ENCODE measurements around the gene WNT9A.

DNA sequence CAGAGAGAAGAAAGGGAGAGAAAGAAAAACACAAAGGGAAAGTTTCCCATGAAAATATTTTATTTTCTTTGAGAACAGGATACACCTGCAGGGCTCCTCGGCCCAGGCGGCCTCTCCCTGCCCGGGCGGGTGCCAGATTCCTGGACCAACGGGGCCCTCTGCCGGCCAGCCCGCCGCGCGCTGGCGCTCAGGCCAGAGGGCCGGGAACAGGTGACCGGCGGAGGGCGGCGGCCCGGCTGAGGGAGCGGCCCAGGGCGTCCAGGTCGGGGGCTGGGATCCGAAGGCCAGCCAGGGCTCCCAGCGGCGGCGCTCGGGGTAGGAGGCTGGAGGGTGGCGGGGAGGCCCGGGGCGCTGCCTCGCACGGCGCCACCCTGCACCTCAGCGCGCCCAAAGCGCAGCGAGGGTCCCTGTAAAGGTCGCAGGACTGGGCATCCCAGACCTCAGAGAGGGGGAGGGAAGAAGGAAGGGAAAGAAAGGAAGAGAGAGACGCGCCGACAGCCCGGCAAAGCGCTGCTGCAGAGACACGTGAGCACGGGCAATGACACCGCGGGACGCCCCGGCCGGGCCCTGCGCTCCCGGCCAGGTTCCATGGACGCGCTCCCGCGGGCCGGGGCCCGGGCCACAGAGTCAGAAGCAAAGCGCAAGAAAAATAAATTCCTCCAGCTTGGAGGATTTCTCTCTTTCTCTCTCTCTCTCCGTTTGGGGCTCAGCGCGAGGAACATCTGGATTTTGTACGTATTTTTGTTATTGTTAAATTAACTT, 927 bp downstream of the WNT9A start:
- TF ChIP-seq, protein P1, sequence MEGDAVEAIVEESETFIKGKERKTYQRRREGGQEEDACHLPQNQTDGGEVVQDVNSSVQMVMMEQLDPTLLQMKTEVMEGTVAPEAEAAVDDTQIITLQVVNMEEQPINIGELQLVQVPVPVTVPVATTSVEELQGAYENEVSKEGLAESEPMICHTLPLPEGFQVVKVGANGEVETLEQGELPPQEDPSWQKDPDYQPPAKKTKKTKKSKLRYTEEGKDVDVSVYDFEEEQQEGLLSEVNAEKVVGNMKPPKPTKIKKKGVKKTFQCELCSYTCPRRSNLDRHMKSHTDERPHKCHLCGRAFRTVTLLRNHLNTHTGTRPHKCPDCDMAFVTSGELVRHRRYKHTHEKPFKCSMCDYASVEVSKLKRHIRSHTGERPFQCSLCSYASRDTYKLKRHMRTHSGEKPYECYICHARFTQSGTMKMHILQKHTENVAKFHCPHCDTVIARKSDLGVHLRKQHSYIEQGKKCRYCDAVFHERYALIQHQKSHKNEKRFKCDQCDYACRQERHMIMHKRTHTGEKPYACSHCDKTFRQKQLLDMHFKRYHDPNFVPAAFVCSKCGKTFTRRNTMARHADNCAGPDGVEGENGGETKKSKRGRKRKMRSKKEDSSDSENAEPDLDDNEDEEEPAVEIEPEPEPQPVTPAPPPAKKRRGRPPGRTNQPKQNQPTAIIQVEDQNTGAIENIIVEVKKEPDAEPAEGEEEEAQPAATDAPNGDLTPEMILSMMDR (IDR thresholded peaks at IDR 0.05): peak; percentile 63 to 84 (median 71)
- TF ChIP-seq POLR2A (IDR thresholded peaks at IDR 0.05): no peak

All from right lobe of liver (tissue), 4 donors.